ENCODE results near the gene COL23A1. TPM values are rescaled to one million over a fixed set of nuclear protein-coding genes. Genes with fewer than 3 reads are reported as not detected.

Gene COL23A1
- total and polyA plus RNA-seq, 2 of the 13 experiments (the other 11 are each of a cell fraction or from before 2014, with no cell fraction given) = not detected

- ChIA-PET CTCF (ENCODE audit: low intra/inter-chr PET ratio, low total read pairs) (no interaction called here), POLR2A (no interaction called here)
- H3K4me3 ChIP-seq (replicated peaks in 1 of 3; ENCODE audit: insufficient read depth in 1 of 3, low read depth in 2 of 3, low read length in 3 of 3) = no peak overlapping the region
- in situ Hi-C loops (cut with HindIII; ENCODE audit: extremely low pct_ligation_motif_present, low pct_unique_long_range_greater_than_20kb) = no loop called here
- H3K36me3 ChIP-seq (replicated peaks in 1 of 2; ENCODE audit: control insufficient read depth in 1 of 2, insufficient read depth in 2 of 2, low read length in 2 of 2) = no peaks in the 10 kb centered on the region
- intact Hi-C loops (cut with micrococcal nuclease; ENCODE audit: unreplicated experiment) = no loop called here
- no peak for FAIRE-seq
- no peaks in the 10 kb centered on the region for H3K4me1 ChIP-seq (ENCODE audit: insufficient read depth, low read length)
- no peak for DNase-seq (ENCODE audit: low spot score)
- no peaks in the 10 kb centered on the region for H3K79me2 ChIP-seq (ENCODE audit: insufficient read depth, low read length)
- no peak overlapping the region for H3K27ac ChIP-seq (ENCODE audit: extremely low read length, insufficient read depth, low read length)
- H3K9ac ChIP-seq (ENCODE audit: insufficient read depth, low read depth, low read length) = no peak overlapping the region
- no peak overlapping the region for H3K4me2 ChIP-seq (ENCODE audit: low read depth, low read length)
- TF ChIP-seq NR2C2 (CRISPR knock-in tag; IDR thresholded peaks at IDR 0.05; ENCODE audit: borderline replicate concordance) (no peak), ZBTB38 (CRISPR knock-in tag; IDR thresholded peaks at IDR 0.05) (no peak), ZNF143 (CRISPR knock-in tag; IDR thresholded peaks at IDR 0.05) (no peak), ZNF354B (CRISPR knock-in tag; IDR thresholded peaks at IDR 0.05) (no peak), EHMT2 (IDR thresholded peaks at IDR 0.05; ENCODE audit: borderline replicate concordance, low read depth, low read length) (no peak), ZNF121 (CRISPR knock-in tag; IDR thresholded peaks at IDR 0.05) (no peak), SNAPC4 (CRISPR knock-in tag; IDR thresholded peaks at IDR 0.05) (no peak), ZKSCAN8 (CRISPR knock-in tag; IDR thresholded peaks at IDR 0.05; ENCODE audit: borderline replicate concordance) (no peak), E2F5 (CRISPR knock-in tag; conservative IDR thresholded peaks at IDR 0.05) (no peak), BCLAF1 (IDR thresholded peaks at IDR 0.05) (no peak), XRCC5 (optimal IDR thresholded peaks at IDR 0.05; ENCODE audit: low read length) (no peak), ATAD3A (CRISPR knock-in tag; IDR thresholded peaks at IDR 0.05) (no peak), JUN (CRISPR knock-in tag; IDR thresholded peaks at IDR 0.05) (no peak), ZNF615 (CRISPR knock-in tag; IDR thresholded peaks at IDR 0.05; ENCODE audit: borderline replicate concordance) (no peak), ZNF841 (CRISPR knock-in tag; IDR thresholded peaks at IDR 0.05; ENCODE audit: borderline replicate concordance) (no peak), BRCA1 (CRISPR knock-in tag; IDR thresholded peaks at IDR 0.05) (no peak), THAP8 (CRISPR knock-in tag; IDR thresholded peaks at IDR 0.05; ENCODE audit: borderline replicate concordance) (no peak)
- no peak overlapping the region for H2AFZ ChIP-seq (ENCODE audit: low read length)
- H3K27me3 ChIP-seq (ENCODE audit: control insufficient read depth in 1 of 2, insufficient read depth in 2 of 2, low read length in 2 of 2) = peaks cover 0 to 43% of the 10 kb centered on the region in 2 experiments; a peak in 3 of 5 replicates
- no TSS peak for BruUV-seq (replicated peaks)
- H4K20me1 ChIP-seq (ENCODE audit: insufficient read depth, low read length) = no peaks in the 10 kb centered on the region; the same call in 1 of the 2 replicates
- WGBS (ENCODE audit: low lambda C conversion rate) = 60% methylated on average over 4 of the region's 6 CpGs
- H3K9me3 ChIP-seq (ENCODE audit: low read length) = no peaks in the 10 kb centered on the region
- no peak for ATAC-seq
Observed at GRCh38 chr5:178466342-178466741, 123.9 kb downstream of the COL23A1 start.
